Astrocyte (in vitro differentiated cells and primary cell): ENCODE measurements around the gene SPARC.

Experiments
- EZH2 ChIP-seq: IDR thresholded peaks from 2 replicates; pipeline ENCODE4 v1.6.1; 2012; ENCODE audit warnings: mild to moderate bottlenecking, low read length, inconsistent platforms; ENCODE audit not compliant: insufficient read depth
- TF ChIP-seq, protein P1 (sequence below): IDR thresholded peaks from 2 replicates; pipeline ENCODE4 v1.5.1; 2011; ENCODE audit warnings: low read depth, mild to moderate bottlenecking, inconsistent platforms, low read length, moderate library complexity; ENCODE audit not compliant: insufficient read depth

DNA sequence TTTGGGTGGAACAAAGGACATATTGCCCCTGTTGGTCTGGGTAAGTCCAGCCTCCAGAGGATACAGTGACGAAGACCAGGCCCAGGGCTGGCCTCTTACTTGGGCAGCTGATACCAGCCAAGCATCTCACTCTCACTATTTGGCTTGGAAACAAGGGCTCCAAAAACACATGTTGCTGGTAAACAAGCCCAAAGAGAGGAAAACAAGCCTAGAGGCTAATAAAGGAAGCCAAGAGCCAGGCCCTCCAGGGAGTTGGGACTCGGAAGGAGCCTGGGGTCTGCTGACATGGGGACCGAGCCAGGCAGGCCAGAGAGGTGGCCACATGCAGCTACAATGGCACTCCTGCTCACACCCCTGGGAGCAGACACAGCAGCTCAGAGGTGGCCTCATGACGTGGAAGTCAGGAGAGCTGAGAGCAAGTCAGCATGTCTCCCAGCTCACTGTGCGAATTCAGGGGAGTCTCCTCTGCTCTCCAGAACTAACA lies 5.7 kb downstream of the SPARC start:
- TF ChIP-seq, protein P1, sequence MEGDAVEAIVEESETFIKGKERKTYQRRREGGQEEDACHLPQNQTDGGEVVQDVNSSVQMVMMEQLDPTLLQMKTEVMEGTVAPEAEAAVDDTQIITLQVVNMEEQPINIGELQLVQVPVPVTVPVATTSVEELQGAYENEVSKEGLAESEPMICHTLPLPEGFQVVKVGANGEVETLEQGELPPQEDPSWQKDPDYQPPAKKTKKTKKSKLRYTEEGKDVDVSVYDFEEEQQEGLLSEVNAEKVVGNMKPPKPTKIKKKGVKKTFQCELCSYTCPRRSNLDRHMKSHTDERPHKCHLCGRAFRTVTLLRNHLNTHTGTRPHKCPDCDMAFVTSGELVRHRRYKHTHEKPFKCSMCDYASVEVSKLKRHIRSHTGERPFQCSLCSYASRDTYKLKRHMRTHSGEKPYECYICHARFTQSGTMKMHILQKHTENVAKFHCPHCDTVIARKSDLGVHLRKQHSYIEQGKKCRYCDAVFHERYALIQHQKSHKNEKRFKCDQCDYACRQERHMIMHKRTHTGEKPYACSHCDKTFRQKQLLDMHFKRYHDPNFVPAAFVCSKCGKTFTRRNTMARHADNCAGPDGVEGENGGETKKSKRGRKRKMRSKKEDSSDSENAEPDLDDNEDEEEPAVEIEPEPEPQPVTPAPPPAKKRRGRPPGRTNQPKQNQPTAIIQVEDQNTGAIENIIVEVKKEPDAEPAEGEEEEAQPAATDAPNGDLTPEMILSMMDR, result no peak
- no peak for TF ChIP-seq EZH2
